LNCaP clone FGC (cell line): ENCODE results near the gene CA11.

ENCODE experiments used
- DNase-seq: peaks from one replicate; pipeline ENCODE4 v3.0.0-alpha.2; 2011; ENCODE audit warnings: low read depth
- H3K4me3 ChIP-seq: 2 replicates; pipeline ENCODE4 v1.5.1; 2011; ENCODE audit warnings: mild to moderate bottlenecking, low read depth, low read length, control low read depth
- TF ChIP-seq, protein P1 (sequence below): IDR thresholded peaks from 2 replicates; pipeline ENCODE4 v1.5.1; 2012; ENCODE audit warnings: mild to moderate bottlenecking; ENCODE audit not compliant: control insufficient read depth, insufficient read depth; ENCODE audit errors: extremely low read depth

The CA11 gene

DNA sequence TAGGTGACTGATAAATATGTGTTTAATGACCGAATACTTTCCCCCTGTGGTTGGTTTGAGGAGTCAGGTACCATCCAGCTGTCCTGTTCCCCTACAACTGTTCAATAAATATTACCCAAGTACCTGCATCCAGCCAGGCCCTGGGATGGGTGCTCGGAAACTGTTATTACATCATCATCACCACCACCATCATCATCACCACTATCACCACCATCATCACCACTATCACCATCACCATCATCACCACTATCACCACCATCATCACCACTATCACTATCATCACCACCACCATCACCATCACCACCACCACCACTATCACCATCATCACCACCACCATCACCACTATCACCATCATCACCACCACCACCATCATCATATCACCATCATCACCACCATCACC, 22.8 kb upstream of the CA11 start:
- TF ChIP-seq, protein P1, sequence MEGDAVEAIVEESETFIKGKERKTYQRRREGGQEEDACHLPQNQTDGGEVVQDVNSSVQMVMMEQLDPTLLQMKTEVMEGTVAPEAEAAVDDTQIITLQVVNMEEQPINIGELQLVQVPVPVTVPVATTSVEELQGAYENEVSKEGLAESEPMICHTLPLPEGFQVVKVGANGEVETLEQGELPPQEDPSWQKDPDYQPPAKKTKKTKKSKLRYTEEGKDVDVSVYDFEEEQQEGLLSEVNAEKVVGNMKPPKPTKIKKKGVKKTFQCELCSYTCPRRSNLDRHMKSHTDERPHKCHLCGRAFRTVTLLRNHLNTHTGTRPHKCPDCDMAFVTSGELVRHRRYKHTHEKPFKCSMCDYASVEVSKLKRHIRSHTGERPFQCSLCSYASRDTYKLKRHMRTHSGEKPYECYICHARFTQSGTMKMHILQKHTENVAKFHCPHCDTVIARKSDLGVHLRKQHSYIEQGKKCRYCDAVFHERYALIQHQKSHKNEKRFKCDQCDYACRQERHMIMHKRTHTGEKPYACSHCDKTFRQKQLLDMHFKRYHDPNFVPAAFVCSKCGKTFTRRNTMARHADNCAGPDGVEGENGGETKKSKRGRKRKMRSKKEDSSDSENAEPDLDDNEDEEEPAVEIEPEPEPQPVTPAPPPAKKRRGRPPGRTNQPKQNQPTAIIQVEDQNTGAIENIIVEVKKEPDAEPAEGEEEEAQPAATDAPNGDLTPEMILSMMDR: no peak
- DNase-seq: no peak
- H3K4me3 ChIP-seq: no peak overlapping the region

DNA sequence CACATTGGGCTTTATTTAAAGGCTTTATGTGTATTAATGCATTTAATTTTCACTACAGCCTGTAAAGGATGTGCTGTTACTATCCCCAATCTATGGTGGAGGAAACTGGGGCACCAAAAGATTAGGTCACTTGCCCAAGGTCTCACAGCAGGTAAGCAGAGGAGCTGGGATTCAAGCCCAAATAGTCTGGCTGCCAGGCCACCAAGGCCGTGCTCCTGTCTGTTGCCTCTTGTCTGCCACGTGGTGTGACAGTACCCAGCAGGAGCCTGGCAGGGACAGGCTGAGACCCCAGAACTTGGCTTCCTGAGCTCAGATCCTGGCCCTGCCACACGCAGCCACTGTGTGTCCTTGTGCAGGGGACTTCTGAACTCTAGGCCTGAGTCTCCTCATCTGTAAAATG, 22.3 kb upstream of the CA11 start:
- no peak for DNase-seq
- TF ChIP-seq, protein P1: no peak
- H3K4me3 ChIP-seq: no peak overlapping the region

DNA sequence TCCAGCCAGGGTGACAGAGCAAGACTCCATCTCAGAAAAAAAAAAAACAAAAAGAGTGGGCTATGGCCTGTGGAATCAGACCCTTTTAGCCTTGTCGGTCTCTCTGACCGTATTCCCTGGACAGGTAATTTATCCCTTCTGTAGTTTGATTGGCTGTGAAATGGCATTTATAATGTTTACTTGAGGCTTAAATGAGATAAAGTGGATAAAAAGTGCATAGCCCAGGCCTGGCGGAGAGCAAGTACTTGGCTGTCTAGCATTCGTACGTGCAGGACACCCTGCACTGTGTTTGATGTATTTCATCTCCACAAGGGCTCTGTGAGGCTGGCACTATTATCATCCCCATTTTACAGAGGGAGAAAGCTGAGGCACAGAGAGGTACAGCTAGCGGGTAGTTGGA, 19.8 kb upstream of the CA11 start:
- H3K4me3 ChIP-seq: no peak overlapping the region
- no peak for DNase-seq
- TF ChIP-seq, protein P1: no peak

DNA sequence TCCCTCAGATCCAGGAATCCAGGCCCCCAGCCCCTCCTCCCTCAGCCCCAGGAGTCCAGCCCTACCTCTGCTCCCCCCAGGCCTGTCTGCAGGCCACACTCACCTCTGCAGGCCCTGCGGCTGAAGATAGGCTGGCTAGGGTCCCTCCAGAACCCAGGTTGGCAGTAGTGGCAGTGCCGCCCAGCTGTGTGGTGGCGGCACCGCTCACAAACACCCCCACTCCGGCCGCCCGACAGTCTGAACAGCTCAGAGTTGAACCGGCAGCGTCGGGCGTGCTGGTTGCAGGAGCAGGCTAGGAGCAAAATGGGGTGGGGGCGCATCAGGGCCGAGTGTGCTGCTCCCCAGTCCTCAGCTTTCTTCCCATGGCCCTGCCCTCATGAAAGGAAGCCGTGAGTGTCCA, 18.5 kb upstream of the CA11 start:
- H3K4me3 ChIP-seq: no peak overlapping the region
- DNase-seq: no peak
- TF ChIP-seq, protein P1: no peak

DNA sequence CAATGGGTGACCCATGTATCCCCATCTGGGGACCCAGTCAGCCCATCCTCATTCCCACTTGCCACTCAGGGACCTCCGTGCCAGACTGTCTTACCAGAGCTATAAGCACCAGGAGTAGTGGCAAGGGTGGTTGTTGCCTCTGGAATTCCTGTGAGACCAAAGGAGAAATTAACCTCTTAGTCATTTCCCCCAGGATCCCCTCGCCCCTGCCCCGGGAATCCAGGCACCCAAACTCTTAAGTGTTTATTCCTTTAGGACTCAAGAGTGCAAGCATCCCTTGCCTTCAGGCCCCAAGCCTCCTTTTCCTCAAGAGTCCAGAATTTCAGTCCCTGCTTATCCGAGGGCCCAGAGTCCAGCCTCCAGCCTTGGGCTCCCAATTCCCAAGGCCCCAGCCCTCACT, 17.7 kb upstream of the CA11 start:
- DNase-seq: no peak
- TF ChIP-seq, protein P1: no peak

DNA sequence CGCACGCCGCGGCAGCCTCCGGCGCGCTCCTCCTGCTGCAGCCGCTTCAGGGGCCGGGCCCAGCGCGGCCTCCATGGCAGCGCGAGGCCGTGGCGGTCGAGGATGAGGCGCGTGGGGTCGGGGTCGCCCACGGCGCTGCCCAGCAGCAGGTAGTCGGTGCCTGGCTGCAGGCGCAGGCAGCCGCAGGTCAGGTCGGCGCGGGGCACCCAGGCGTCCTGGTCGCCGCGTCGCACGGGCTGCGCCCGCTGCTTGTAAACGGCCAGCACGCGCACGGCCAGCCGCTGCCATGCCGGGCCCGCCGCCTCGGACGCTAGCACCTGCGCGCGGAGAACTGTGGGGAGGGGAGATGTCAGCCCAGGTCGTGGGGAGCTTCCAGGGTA, 15.7 kb upstream of the CA11 start:
- no peak for DNase-seq
- TF ChIP-seq, protein P1: no peak
- H3K4me3 ChIP-seq: no peak overlapping the region

More for the DNA sequence above, 17.7 kb upstream of the CA11 start:
- no peak overlapping the region for H3K4me3 ChIP-seq

DNA sequence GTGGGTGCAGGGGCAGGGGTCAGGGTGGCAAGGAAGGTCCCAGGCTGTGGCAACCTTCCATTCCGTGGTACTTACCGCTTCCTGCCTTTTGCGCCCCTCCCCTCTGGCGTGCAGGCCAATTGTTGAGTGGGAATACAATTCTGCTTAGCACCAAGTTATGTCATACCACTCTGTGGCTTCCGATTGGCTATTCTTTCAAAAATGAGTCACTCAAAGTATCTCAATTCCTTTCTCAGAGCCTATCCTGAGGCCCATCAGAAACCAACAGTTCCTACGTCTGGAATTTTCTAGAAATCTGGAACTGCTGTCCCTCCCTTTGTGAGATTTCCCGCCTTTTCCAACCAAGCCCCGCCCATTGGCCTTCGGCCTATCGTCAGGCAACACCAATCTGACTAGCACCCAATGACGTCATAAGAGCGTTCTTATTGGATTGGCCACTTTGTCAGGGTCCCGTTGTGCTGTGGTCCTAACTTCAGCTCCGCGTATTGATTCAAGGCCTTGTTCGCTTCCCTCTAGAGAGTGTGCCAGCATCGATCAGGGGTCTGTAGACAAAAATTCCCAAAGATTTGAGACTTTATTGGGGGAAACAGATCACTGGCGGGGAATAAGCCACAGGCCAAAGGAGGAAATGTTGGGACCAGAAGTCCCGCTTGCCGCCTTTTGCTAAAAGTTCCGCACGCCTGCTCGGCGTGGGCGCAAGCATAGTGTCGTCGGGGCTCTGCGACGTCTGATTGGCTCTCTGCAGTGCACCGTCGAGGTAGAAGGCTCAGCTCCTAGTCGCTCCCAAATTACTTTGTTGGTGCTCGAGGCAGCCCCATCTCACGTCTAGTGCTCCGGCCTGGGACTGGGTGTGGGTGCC, 15.1 kb upstream of the CA11 start:
- TF ChIP-seq, protein P1: no peak
- no peak overlapping the region for H3K4me3 ChIP-seq
- no peak for DNase-seq
